K562 (cell line): Measurements from ENCODE around the gene HADH. TPM values are rescaled to one million over a fixed set of nuclear protein-coding genes. Genes with fewer than 3 reads are reported as not detected.

Experiments
- HMGN3 ChIP-seq: IDR thresholded peaks from 2 replicates; pipeline ENCODE4 v1.6.1; 2011; ENCODE audit warnings: borderline replicate concordance, low read depth, mild to moderate bottlenecking, mixed read lengths, low read length; ENCODE audit not compliant: insufficient read length; ENCODE audit errors: extremely low read depth
- MTA3 ChIP-seq: fragments of 450-650 bp; formaldehyde crosslinking; IDR thresholded peaks from 2 replicates; pipeline ENCODE4 v1.6.1; 2017; ENCODE audit warnings: mild to moderate bottlenecking, borderline replicate concordance
- MYNN ChIP-seq, 2 experiments: sonication (generic); formaldehyde crosslinking in 1 of 2; IDR thresholded peaks; 2 replicates each; pipeline versions ENCODE4 v1.5.0 to v1.6.1; 2016 to 2020; ENCODE audit warnings: antibody characterized with exemption in 1 of 2, missing genetic modification reagents in 1 of 2
- NUFIP1 ChIP-seq: fragments of 450-650 bp; IDR thresholded peaks from 2 replicates; pipeline ENCODE4 v1.6.1; 2018; ENCODE audit not compliant: partially characterized antibody
- TEAD1 ChIP-seq, 2 experiments: fragments of 450-650 bp in 1 of 2; sonication (generic) in 1 of 2; formaldehyde crosslinking; IDR thresholded peaks; 2 replicates each; pipeline versions ENCODE4 v1.4.0 to v1.8.0; 2020 to 2022; ENCODE audit warnings: mild to moderate bottlenecking in 2 of 2, missing genetic modification reagents in 1 of 2
- U2AF2 ChIP-seq: fragments of 200-400 bp; formaldehyde crosslinking; optimal IDR thresholded peaks from 2 replicates; pipeline ENCODE3; 2017; ENCODE audit warnings: low read depth, mild to moderate bottlenecking, low read length
- ZNF124 ChIP-seq: sonication (generic); formaldehyde crosslinking; IDR thresholded peaks from 2 replicates; pipeline ENCODE4 v1.8.1; 2022; ENCODE audit warnings: missing genetic modification reagents
- ZNF764 ChIP-seq: fragments of 250-450 bp; sonication (Bioruptor Pico); IDR thresholded peaks from 2 replicates; pipeline ENCODE4 v1.4.0; 2020; ENCODE audit warnings: low read depth, mild to moderate bottlenecking, moderate library complexity
- polyA plus RNA-seq, 8 experiments: library from polyadenylated mRNA; depleted of rRNA in 4 of 8; stranded (reverse) in 5 of 8; unstranded in 3 of 8; fragments of >200 nt; fragmentation: Nextera tagmentation in 2 of 8; fragmentation: Illumina TruSeq in 1 of 8; extraction: Ambion mirVana in 2 of 8; extraction: Trizol in 1 of 8; gene quantifications; 2 replicates each; pipeline versions ENCODE4 v1.2.1 to v1.2.3, GENCODE V29; 2011 to 2014; ENCODE audit warnings: inconsistent platforms in 1 of 8, missing spikeins in 1 of 8
- total RNA-seq, 7 experiments: library from RNA; depleted of rRNA in 6 of 7; stranded (reverse); fragments of >200 nt in 6 of 7; fragmentation: Illumina TruSeq in 2 of 7; extraction: Trizol in 2 of 7; gene quantifications; 2 replicates each; pipeline versions ENCODE4 v1.2.1 to v1.2.3, GENCODE V29; 2011 to 2021; ENCODE audit warnings: low replicate concordance in 1 of 7
- TF ChIP-seq, protein P1 (sequence below): fragments of 450-650 bp; IDR thresholded peaks from 2 replicates; pipeline ENCODE4 v1.6.1; 2016; ENCODE audit warnings: mild to moderate bottlenecking, moderate library complexity
- TF ChIP-seq, protein P2 (sequence below): sonication (generic); formaldehyde crosslinking; IDR thresholded peaks from 2 replicates; pipeline ENCODE4 v1.8.0; 2022; ENCODE audit warnings: mild to moderate bottlenecking, low read depth, missing genetic modification reagents
- TF ChIP-seq, protein P3 (sequence below): sonication (generic); formaldehyde crosslinking; IDR thresholded peaks from 2 replicates; pipeline ENCODE4 v1.8.1; 2022; ENCODE audit warnings: missing genetic modification reagents

HADH gene
- total and polyA plus RNA-seq, 9 of the 15 experiments (the other 6 are each of a cell fraction or from before 2014, with no cell fraction given): 9.4 to 73.3 (median 32.8) TPM

DNA sequence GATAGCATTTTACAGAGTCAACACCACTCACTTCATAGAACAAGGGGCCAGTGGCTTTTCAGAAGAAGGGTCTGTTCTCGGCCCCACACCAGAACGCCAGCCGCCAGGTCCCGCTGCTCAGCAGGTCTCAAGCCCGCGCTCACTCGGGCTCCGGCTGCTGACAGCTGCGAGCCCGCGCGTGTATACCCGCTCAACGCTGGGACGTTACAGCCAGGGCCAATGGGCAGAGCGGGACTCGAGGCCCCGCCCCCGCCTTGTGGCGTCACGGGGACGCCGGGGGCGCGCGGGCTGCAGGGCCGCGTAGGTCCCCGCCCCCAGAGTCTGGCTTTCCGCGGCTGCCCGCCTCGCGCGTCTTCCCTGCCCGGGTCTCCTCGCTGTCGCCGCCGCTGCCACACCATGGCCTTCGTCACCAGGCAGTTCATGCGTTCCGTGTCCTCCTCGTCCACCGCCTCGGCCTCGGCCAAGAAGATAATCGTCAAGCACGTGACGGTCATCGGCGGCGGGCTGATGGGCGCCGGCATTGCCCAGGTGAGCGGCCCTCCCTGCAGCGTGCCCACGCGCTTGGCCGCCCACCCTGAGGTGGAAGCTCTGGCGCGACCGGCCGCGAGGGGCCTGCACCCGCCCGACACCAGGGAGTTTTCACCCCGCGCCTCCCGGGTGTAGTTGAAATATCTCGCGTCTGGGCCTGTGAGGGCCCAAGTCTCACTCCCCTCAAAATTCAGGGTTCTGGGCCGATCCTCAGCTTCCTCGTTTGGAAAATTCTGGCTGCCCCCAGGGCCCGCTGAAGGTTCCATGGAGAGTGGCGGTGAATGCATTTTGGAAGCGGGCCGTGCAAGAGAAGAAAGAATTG is at the start of gene HADH (continued):
- TF ChIP-seq MYNN (IDR thresholded peaks at IDR 0.05): no peak
- no peak for TF ChIP-seq MYNN (CRISPR knock-in tag; IDR thresholded peaks at IDR 0.05)
- no peak for TF ChIP-seq NUFIP1
- TF ChIP-seq, protein P1, sequence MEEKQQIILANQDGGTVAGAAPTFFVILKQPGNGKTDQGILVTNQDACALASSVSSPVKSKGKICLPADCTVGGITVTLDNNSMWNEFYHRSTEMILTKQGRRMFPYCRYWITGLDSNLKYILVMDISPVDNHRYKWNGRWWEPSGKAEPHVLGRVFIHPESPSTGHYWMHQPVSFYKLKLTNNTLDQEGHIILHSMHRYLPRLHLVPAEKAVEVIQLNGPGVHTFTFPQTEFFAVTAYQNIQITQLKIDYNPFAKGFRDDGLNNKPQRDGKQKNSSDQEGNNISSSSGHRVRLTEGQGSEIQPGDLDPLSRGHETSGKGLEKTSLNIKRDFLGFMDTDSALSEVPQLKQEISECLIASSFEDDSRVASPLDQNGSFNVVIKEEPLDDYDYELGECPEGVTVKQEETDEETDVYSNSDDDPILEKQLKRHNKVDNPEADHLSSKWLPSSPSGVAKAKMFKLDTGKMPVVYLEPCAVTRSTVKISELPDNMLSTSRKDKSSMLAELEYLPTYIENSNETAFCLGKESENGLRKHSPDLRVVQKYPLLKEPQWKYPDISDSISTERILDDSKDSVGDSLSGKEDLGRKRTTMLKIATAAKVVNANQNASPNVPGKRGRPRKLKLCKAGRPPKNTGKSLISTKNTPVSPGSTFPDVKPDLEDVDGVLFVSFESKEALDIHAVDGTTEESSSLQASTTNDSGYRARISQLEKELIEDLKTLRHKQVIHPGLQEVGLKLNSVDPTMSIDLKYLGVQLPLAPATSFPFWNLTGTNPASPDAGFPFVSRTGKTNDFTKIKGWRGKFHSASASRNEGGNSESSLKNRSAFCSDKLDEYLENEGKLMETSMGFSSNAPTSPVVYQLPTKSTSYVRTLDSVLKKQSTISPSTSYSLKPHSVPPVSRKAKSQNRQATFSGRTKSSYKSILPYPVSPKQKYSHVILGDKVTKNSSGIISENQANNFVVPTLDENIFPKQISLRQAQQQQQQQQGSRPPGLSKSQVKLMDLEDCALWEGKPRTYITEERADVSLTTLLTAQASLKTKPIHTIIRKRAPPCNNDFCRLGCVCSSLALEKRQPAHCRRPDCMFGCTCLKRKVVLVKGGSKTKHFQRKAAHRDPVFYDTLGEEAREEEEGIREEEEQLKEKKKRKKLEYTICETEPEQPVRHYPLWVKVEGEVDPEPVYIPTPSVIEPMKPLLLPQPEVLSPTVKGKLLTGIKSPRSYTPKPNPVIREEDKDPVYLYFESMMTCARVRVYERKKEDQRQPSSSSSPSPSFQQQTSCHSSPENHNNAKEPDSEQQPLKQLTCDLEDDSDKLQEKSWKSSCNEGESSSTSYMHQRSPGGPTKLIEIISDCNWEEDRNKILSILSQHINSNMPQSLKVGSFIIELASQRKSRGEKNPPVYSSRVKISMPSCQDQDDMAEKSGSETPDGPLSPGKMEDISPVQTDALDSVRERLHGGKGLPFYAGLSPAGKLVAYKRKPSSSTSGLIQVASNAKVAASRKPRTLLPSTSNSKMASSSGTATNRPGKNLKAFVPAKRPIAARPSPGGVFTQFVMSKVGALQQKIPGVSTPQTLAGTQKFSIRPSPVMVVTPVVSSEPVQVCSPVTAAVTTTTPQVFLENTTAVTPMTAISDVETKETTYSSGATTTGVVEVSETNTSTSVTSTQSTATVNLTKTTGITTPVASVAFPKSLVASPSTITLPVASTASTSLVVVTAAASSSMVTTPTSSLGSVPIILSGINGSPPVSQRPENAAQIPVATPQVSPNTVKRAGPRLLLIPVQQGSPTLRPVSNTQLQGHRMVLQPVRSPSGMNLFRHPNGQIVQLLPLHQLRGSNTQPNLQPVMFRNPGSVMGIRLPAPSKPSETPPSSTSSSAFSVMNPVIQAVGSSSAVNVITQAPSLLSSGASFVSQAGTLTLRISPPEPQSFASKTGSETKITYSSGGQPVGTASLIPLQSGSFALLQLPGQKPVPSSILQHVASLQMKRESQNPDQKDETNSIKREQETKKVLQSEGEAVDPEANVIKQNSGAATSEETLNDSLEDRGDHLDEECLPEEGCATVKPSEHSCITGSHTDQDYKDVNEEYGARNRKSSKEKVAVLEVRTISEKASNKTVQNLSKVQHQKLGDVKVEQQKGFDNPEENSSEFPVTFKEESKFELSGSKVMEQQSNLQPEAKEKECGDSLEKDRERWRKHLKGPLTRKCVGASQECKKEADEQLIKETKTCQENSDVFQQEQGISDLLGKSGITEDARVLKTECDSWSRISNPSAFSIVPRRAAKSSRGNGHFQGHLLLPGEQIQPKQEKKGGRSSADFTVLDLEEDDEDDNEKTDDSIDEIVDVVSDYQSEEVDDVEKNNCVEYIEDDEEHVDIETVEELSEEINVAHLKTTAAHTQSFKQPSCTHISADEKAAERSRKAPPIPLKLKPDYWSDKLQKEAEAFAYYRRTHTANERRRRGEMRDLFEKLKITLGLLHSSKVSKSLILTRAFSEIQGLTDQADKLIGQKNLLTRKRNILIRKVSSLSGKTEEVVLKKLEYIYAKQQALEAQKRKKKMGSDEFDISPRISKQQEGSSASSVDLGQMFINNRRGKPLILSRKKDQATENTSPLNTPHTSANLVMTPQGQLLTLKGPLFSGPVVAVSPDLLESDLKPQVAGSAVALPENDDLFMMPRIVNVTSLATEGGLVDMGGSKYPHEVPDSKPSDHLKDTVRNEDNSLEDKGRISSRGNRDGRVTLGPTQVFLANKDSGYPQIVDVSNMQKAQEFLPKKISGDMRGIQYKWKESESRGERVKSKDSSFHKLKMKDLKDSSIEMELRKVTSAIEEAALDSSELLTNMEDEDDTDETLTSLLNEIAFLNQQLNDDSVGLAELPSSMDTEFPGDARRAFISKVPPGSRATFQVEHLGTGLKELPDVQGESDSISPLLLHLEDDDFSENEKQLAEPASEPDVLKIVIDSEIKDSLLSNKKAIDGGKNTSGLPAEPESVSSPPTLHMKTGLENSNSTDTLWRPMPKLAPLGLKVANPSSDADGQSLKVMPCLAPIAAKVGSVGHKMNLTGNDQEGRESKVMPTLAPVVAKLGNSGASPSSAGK: peak; percentile 84
- TF ChIP-seq, protein P2, sequence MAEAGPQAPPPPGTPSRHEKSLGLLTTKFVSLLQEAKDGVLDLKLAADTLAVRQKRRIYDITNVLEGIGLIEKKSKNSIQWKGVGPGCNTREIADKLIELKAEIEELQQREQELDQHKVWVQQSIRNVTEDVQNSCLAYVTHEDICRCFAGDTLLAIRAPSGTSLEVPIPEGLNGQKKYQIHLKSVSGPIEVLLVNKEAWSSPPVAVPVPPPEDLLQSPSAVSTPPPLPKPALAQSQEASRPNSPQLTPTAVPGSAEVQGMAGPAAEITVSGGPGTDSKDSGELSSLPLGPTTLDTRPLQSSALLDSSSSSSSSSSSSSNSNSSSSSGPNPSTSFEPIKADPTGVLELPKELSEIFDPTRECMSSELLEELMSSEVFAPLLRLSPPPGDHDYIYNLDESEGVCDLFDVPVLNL (CRISPR knock-in tag): peak; percentile 81
- TF ChIP-seq, protein P3, sequence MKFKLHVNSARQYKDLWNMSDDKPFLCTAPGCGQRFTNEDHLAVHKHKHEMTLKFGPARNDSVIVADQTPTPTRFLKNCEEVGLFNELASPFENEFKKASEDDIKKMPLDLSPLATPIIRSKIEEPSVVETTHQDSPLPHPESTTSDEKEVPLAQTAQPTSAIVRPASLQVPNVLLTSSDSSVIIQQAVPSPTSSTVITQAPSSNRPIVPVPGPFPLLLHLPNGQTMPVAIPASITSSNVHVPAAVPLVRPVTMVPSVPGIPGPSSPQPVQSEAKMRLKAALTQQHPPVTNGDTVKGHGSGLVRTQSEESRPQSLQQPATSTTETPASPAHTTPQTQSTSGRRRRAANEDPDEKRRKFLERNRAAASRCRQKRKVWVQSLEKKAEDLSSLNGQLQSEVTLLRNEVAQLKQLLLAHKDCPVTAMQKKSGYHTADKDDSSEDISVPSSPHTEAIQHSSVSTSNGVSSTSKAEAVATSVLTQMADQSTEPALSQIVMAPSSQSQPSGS (CRISPR knock-in tag): no peak
- TF ChIP-seq TEAD1 (CRISPR knock-in tag; IDR thresholded peaks at IDR 0.05): peak in 1 of 2 experiments; percentile 20; a peak in 1 of 4 replicates
- no peak for TF ChIP-seq U2AF2
- TF ChIP-seq ZNF764 (CRISPR knock-in tag): no peak
- peak; percentile 79 for TF ChIP-seq HMGN3
- TF ChIP-seq ZNF124 (CRISPR knock-in tag): no peak
- peak; percentile 74 for TF ChIP-seq MTA3
